ENCODE measurements around the gene PCDHGB6. TPM values are rescaled to one million over a fixed set of nuclear protein-coding genes. Genes with fewer than 3 reads are reported as not detected.

PCDHGB6 gene
- total and polyA plus RNA-seq, 2 donors (not counting 3 experiments of a cell fraction or from before 2014, with no cell fraction given): 2.3 to 4.8 TPM

DNA sequence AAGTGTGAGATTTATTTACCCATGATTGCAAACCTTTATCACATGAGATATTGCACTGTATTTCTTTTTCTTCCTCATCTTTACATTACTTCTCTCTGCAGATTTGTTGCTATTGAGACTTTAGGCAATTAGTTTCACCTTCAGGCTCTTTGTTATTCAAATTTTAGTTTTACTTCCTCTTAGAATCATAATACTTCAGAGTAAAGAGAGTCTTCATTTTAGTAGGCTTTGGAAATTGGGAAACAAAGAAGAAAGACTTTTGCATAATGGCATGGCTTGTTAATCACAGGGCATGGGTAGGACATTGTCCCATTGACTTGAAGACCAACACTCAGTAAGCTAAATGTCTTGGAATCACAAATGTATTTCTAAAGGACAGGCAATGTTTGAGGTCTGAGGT, 45.1 kb upstream of the PCDHGB6 start:
- no peak overlapping the region for H3K4me3 ChIP-seq (replicated peaks in 1 of 3; ENCODE audit: insufficient read depth in 1 of 3, low read depth in 1 of 3, low read length in 3 of 3)
- H2AFZ ChIP-seq (ENCODE audit: low read depth, low read length): no peak overlapping the region
- no peaks in the 10 kb centered on the region for H4K20me1 ChIP-seq (replicated peaks; ENCODE audit: control insufficient read depth, extremely low read depth, insufficient read depth, low read length)
- peaks cover 51 to 74% of the 10 kb centered on the region in 2 experiments for H3K27me3 ChIP-seq (ENCODE audit: control insufficient read depth in 2 of 2, insufficient read depth in 2 of 2, low read length in 2 of 2)
- POLR2A ChIA-PET: no interaction called here
- no peak overlapping the region for H3K27ac ChIP-seq (ENCODE audit: insufficient read depth, low read depth, low read length)
- no peak overlapping the region for H3K9ac ChIP-seq (replicated peaks; ENCODE audit: extremely low read depth, insufficient read depth, low read length)
- no peak overlapping the region for H3K4me2 ChIP-seq (ENCODE audit: insufficient read depth, low read length)
- no peak for DNase-seq (ENCODE audit: low read depth, low spot score)
- dilution Hi-C loops (cut with MboI; ENCODE audit: extremely low pct_ligation_motif_present, low sequenced_read_pairs): no loop called here
- no peaks in the 10 kb centered on the region for H3K9me1 ChIP-seq (replicated peaks; ENCODE audit: control insufficient read depth, extremely low read depth, insufficient read depth, low read length)
- H3K36me3 ChIP-seq (ENCODE audit: control insufficient read depth in 2 of 2, extremely low read depth in 1 of 2, insufficient read depth in 2 of 2, low read length in 2 of 2): no peaks in the 10 kb centered on the region
- H3K9me3 ChIP-seq (replicated peaks; ENCODE audit: control insufficient read depth, insufficient read depth, low read length): peaks cover 2% of the 10 kb centered on the region
- intact Hi-C loops (cut with micrococcal nuclease): no loop called here
- H3K4me1 ChIP-seq (ENCODE audit: control insufficient read depth, extremely low read depth, insufficient read depth, low read length): no peaks in the 10 kb centered on the region
- no TSS peak for BruUV-seq (replicated peaks)
- TF ChIP-seq POLR2A (IDR thresholded peaks at IDR 0.05; ENCODE audit: low read depth, low read length): no peak
- no peak for TF ChIP-seq FOS (IDR thresholded peaks at IDR 0.05; ENCODE audit: borderline replicate concordance, insufficient read depth, low read length)
- TF ChIP-seq JUN (IDR thresholded peaks at IDR 0.05; ENCODE audit: borderline replicate concordance, insufficient read depth, insufficient read length, low read depth): no peak
- CTCF ChIA-PET: interaction anchor here (1.0 kb wide), 1 partner anchor 18 kb away, joined by 3 read pairs; no protein-coding TSS in a partner anchor
- no peaks in the 10 kb centered on the region for H3K79me2 ChIP-seq (ENCODE audit: control insufficient read depth, insufficient read depth, low read length)
- no peak for FAIRE-seq

DNA sequence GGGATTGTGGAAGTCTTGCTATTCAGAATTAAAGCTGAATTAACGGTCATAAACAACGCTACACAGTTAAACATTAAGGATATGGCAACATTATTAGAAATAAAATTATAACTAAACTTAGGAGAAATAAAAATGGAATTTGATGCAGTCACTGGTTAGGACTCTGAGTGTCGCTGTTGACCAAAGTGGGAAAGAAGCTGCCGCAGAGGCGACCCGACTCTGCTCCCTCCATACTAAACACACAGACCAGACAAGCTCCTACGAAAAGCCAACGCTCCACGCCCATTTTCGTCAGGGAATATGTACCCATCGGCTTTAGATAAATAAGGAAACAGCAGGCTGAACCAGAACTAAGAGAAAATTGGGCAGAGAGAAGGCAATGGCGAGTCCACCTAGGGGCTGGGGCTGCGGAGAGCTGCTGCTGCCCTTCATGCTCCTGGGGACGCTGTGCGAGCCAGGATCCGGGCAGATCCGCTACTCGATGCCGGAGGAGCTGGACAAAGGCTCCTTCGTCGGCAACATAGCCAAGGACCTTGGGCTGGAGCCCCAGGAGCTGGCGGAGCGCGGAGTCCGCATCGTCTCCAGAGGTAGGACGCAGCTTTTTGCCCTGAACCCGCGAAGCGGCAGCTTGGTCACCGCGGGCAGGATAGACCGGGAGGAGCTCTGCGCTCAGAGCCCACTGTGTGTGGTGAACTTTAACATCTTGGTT, 43.7 kb upstream of the PCDHGB6 start, which contains the start of gene PCDHGA5:
PCDHGA5 (plus strand) TSS at position 211 of the 709 bp plus-strand sequence; CDS start at position 380, 169 bp downstream.
- Histone ChIP-seq H4K20me1 (replicated peaks; ENCODE audit: control insufficient read depth, extremely low read depth, insufficient read depth, low read length) (no peaks in the 10 kb centered on the region), H2AFZ (ENCODE audit: low read depth, low read length) (no peak within 1 kb of the TSS), H3K79me2 (ENCODE audit: control insufficient read depth, insufficient read depth, low read length) (no peaks in the 10 kb centered on the region), H3K9me1 (replicated peaks; ENCODE audit: control insufficient read depth, extremely low read depth, insufficient read depth, low read length) (no peaks in the 10 kb centered on the region), H3K9ac (replicated peaks; ENCODE audit: extremely low read depth, insufficient read depth, low read length) (no peak within 1 kb of the TSS), H3K4me1 (ENCODE audit: control insufficient read depth, extremely low read depth, insufficient read depth, low read length) (no peaks in the 10 kb centered on the region), H3K4me2 (ENCODE audit: insufficient read depth, low read length) (no peak within 1 kb of the TSS), H3K4me3 (replicated peaks in 1 of 3; ENCODE audit: insufficient read depth in 1 of 3, low read depth in 1 of 3, low read length in 3 of 3) (no peak within 1 kb of the TSS), H3K27ac (ENCODE audit: insufficient read depth, low read depth, low read length) (no peak within 1 kb of the TSS), H3K27me3 (ENCODE audit: control insufficient read depth in 2 of 2, insufficient read depth in 2 of 2, low read length in 2 of 2) (peaks cover 51 to 81% of the 10 kb centered on the region in 2 experiments), H3K9me3 (replicated peaks; ENCODE audit: control insufficient read depth, insufficient read depth, low read length) (peaks cover 2% of the 10 kb centered on the region), H3K36me3 (ENCODE audit: control insufficient read depth in 2 of 2, extremely low read depth in 1 of 2, insufficient read depth in 2 of 2, low read length in 2 of 2) (no peaks in the 10 kb centered on the region)
- TF ChIP-seq, protein P1, sequence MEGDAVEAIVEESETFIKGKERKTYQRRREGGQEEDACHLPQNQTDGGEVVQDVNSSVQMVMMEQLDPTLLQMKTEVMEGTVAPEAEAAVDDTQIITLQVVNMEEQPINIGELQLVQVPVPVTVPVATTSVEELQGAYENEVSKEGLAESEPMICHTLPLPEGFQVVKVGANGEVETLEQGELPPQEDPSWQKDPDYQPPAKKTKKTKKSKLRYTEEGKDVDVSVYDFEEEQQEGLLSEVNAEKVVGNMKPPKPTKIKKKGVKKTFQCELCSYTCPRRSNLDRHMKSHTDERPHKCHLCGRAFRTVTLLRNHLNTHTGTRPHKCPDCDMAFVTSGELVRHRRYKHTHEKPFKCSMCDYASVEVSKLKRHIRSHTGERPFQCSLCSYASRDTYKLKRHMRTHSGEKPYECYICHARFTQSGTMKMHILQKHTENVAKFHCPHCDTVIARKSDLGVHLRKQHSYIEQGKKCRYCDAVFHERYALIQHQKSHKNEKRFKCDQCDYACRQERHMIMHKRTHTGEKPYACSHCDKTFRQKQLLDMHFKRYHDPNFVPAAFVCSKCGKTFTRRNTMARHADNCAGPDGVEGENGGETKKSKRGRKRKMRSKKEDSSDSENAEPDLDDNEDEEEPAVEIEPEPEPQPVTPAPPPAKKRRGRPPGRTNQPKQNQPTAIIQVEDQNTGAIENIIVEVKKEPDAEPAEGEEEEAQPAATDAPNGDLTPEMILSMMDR (IDR thresholded peaks at IDR 0.05; ENCODE audit: extremely low read depth in 1 of 2, insufficient read depth in 1 of 2, low read depth in 1 of 2, low read length in 2 of 2): no peak
- TF ChIP-seq POLR2AphosphoS5 (IDR thresholded peaks at IDR 0.05; ENCODE audit: insufficient read depth, low read depth, low read length): no peak
- TF ChIP-seq, protein P2, sequence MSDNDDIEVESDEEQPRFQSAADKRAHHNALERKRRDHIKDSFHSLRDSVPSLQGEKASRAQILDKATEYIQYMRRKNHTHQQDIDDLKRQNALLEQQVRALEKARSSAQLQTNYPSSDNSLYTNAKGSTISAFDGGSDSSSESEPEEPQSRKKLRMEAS (IDR thresholded peaks at IDR 0.05; ENCODE audit: insufficient read depth, insufficient read length): no peak
- TF ChIP-seq FOS (IDR thresholded peaks at IDR 0.05; ENCODE audit: borderline replicate concordance, insufficient read depth, low read length): no peak
- no peak for TF ChIP-seq EZH2 (IDR thresholded peaks at IDR 0.05; ENCODE audit: borderline replicate concordance, low read depth, low read length, severe bottlenecking)
- TF ChIP-seq GATA2 (IDR thresholded peaks at IDR 0.05; ENCODE audit: insufficient read depth, insufficient read length, low read depth, low read length): no peak
- TF ChIP-seq MYC (IDR thresholded peaks at IDR 0.05; ENCODE audit: low read depth, low read length): no peak
- no peak for TF ChIP-seq JUN (IDR thresholded peaks at IDR 0.05; ENCODE audit: borderline replicate concordance, insufficient read depth, insufficient read length, low read depth)
- no peak for TF ChIP-seq POLR2A (IDR thresholded peaks at IDR 0.05; ENCODE audit: low read depth, low read length)
- POLR2A ChIA-PET: no interaction called here
- dilution Hi-C loops (cut with MboI; ENCODE audit: extremely low pct_ligation_motif_present, low sequenced_read_pairs): no loop called here
- DNase-seq (ENCODE audit: low read depth, low spot score) (no peak), FAIRE-seq (no peak)
- intact Hi-C loops (cut with micrococcal nuclease): no loop called here
- CTCF ChIA-PET: interaction anchor here (0.7 to 1.7 kb wide), 13 partner anchors 9 to 200 kb away, joined by 3 to 9 read pairs (median 4); partner anchors contain the start of genes PCDHGA1, PCDHGA10, PCDHGA11 and PCDHGA2
- BruUV-seq (replicated peaks): no TSS peak
